ENCODE measurements around the gene ADAMTS19.
"Not testable (repeated sequence)": the region's sequence is repeated elsewhere in the genome, so short reads cannot be mapped to it uniquely, and the experiment has no call there.

ADAMTS19 gene

DNA sequence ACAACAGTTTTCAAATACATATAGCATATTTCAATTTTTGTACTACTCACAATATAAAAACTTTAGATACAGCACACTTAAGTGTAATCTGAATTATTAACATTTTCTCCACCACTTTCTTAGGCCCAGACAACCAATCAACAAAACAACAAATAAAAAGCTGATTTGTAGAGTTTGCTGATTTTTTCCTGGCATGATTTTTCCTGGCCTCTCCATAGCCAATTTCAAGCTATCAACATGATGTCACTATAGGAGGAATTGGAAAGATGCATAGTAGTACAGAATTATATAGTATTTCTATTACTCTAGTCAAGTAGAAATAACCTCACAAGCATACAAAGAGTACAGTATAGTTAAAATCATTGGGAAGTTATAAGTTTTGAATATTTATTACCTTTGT, 35.1 kb upstream of the ADAMTS19 start:
- H3K36me3 ChIP-seq, result no peaks in the 10 kb centered on the region
- H3K9me3 ChIP-seq, result no peaks in the 10 kb centered on the region
- no peak for TF ChIP-seq CTCF (IDR thresholded peaks at IDR 0.05)
- no peak overlapping the region for H3K4me3 ChIP-seq (ENCODE audit: low read depth in 1 of 2, low read length in 1 of 2)
- H3K27ac ChIP-seq, result no peak overlapping the region
- no peaks in the 10 kb centered on the region for H3K4me1 ChIP-seq (ENCODE audit: control insufficient read depth in 1 of 2, insufficient read depth in 1 of 2, low read depth in 1 of 2, low read length in 1 of 2)
- no peaks in the 10 kb centered on the region for H3K27me3 ChIP-seq

- Histone ChIP-seq H3K4me1 (ENCODE audit: control insufficient read depth in 1 of 2, insufficient read depth in 1 of 2, low read depth in 1 of 2, low read length in 1 of 2) (no peaks in the 10 kb centered on the region), H3K27ac (no peak overlapping the region), H3K36me3 (no peaks in the 10 kb centered on the region), H3K27me3 (no peaks in the 10 kb centered on the region), H3K9me3 (no peaks in the 10 kb centered on the region), H3K4me3 (ENCODE audit: low read depth in 1 of 2, low read length in 1 of 2) (no peak overlapping the region)
- no peak for TF ChIP-seq CTCF (IDR thresholded peaks at IDR 0.05)
Measured at GRCh38 chr5:129426071-129426470, 34.0 kb upstream of the ADAMTS19 start.

- not testable (repeated sequence) for H3K36me3 ChIP-seq; H3K4me1 ChIP-seq (ENCODE audit: control insufficient read depth in 1 of 2, insufficient read depth in 1 of 2, low read depth in 1 of 2, low read length in 1 of 2); H3K4me3 ChIP-seq (ENCODE audit: low read depth in 1 of 2, low read length in 1 of 2); H3K9me3 ChIP-seq; H3K27me3 ChIP-seq; H3K27ac ChIP-seq
Measured at GRCh38 chr5:129428636-129429035, 31.5 kb upstream of the ADAMTS19 start.

GRCh38 chr5:129431406-129431805, 28.7 kb upstream of the ADAMTS19 start:
- Histone ChIP-seq H3K36me3 (no peaks in the 10 kb centered on the region), H3K4me3 (ENCODE audit: low read depth in 1 of 2, low read length in 1 of 2) (no peak overlapping the region), H3K4me1 (ENCODE audit: control insufficient read depth in 1 of 2, insufficient read depth in 1 of 2, low read depth in 1 of 2, low read length in 1 of 2) (no peaks in the 10 kb centered on the region), H3K27me3 (no peaks in the 10 kb centered on the region), H3K27ac (no peak overlapping the region), H3K9me3 (no peaks in the 10 kb centered on the region)
- TF ChIP-seq CTCF (IDR thresholded peaks at IDR 0.05), result no peak

- no peak for TF ChIP-seq CTCF (IDR thresholded peaks at IDR 0.05)
- no peaks in the 10 kb centered on the region for H3K36me3 ChIP-seq
- no peaks in the 10 kb centered on the region for H3K4me1 ChIP-seq (ENCODE audit: control insufficient read depth in 1 of 2, insufficient read depth in 1 of 2, low read depth in 1 of 2, low read length in 1 of 2)
- H3K4me3 ChIP-seq (ENCODE audit: low read depth in 1 of 2, low read length in 1 of 2), result no peak overlapping the region
- H3K27me3 ChIP-seq, result no peaks in the 10 kb centered on the region
- H3K27ac ChIP-seq, result no peak overlapping the region
- no peaks in the 10 kb centered on the region for H3K9me3 ChIP-seq
Measured at GRCh38 chr5:129438322-129438721, 21.8 kb upstream of the ADAMTS19 start.

- no peak for TF ChIP-seq CTCF (IDR thresholded peaks at IDR 0.05)
- no peaks in the 10 kb centered on the region for H3K27me3 ChIP-seq
- H3K4me3 ChIP-seq (ENCODE audit: low read depth in 1 of 2, low read length in 1 of 2), result no peak overlapping the region
- H3K4me1 ChIP-seq (ENCODE audit: control insufficient read depth in 1 of 2, insufficient read depth in 1 of 2, low read depth in 1 of 2, low read length in 1 of 2), result no peaks in the 10 kb centered on the region
- no peak overlapping the region for H3K27ac ChIP-seq
- H3K9me3 ChIP-seq, result no peaks in the 10 kb centered on the region
- H3K36me3 ChIP-seq, result no peaks in the 10 kb centered on the region
Measured at GRCh38 chr5:129440424-129440823, 19.7 kb upstream of the ADAMTS19 start.

Data from neutrophil (primary cell).